Activated CD8-positive, alpha-beta memory T cell treated with anti-CD3 and anti-CD28 coated beads for 24 hours (primary cell): ENCODE data around the gene BNC2.

Source experiments
- DNase-seq: peaks from one replicate; pipeline ENCODE4 v3.0.0-alpha.2; 2020

The BNC2 gene

GRCh38 chr9:16530669-16531642 is 339.5 kb downstream of the BNC2 start:
- no peak for DNase-seq

- no peak for DNase-seq
These were observed 342.9 kb downstream of the BNC2 start for GRCh38 chr9:16527573-16527972.

- no peak for DNase-seq
These were observed 344.1 kb downstream of the BNC2 start for GRCh38 chr9:16526380-16526779.

- DNase-seq, result no peak
These were observed 345.6 kb downstream of the BNC2 start for GRCh38 chr9:16524823-16525222.

- DNase-seq, result no peak
These were observed 346.4 kb downstream of the BNC2 start for GRCh38 chr9:16524078-16524477.

- no peak for DNase-seq
These were observed 348.5 kb downstream of the BNC2 start for GRCh38 chr9:16521868-16522411.

GRCh38 chr9:16519001-16519400 is 351.5 kb downstream of the BNC2 start:
- DNase-seq, result no peak

GRCh38 chr9:16516891-16517290 is 353.6 kb downstream of the BNC2 start:
- DNase-seq, result no peak

- DNase-seq, result no peak
These were observed 354.6 kb downstream of the BNC2 start for GRCh38 chr9:16515879-16516301.

- DNase-seq, result no peak
These were observed 355.3 kb downstream of the BNC2 start for GRCh38 chr9:16515207-16515606.

GRCh38 chr9:16514131-16514530 is 356.3 kb downstream of the BNC2 start:
- DNase-seq, result no peak

GRCh38 chr9:16512281-16512680 is 358.2 kb downstream of the BNC2 start:
- DNase-seq, result no peak

GRCh38 chr9:16510482-16510881 is 360.0 kb downstream of the BNC2 start:
- no peak for DNase-seq

- DNase-seq, result no peak
These were observed 360.5 kb downstream of the BNC2 start for GRCh38 chr9:16509997-16510396.

GRCh38 chr9:16505199-16505598 is 365.3 kb downstream of the BNC2 start:
- no peak for DNase-seq

GRCh38 chr9:16501726-16502125 is 368.7 kb downstream of the BNC2 start:
- DNase-seq, result no peak

GRCh38 chr9:16501141-16501540 is 369.3 kb downstream of the BNC2 start:
- DNase-seq, result no peak

- DNase-seq, result no peak
These were observed 370.1 kb downstream of the BNC2 start for GRCh38 chr9:16500386-16500785.

- no peak for DNase-seq
These were observed 370.6 kb downstream of the BNC2 start for GRCh38 chr9:16499892-16500291.

- no peak for DNase-seq
These were observed 373.6 kb downstream of the BNC2 start for GRCh38 chr9:16496908-16497307.

- DNase-seq, result no peak
These were observed 382.6 kb downstream of the BNC2 start for GRCh38 chr9:16487915-16488314.

- no peak for DNase-seq
These were observed 384.7 kb downstream of the BNC2 start for GRCh38 chr9:16485575-16486321.

GRCh38 chr9:16485160-16485559 is 385.3 kb downstream of the BNC2 start:
- no peak for DNase-seq

- DNase-seq, result no peak
These were observed 385.7 kb downstream of the BNC2 start for GRCh38 chr9:16484744-16485143.
